ENCODE measurements around the gene SDHAF1. TPM values are rescaled to one million over a fixed set of nuclear protein-coding genes. Genes with fewer than 3 reads are reported as not detected.

SDHAF1 gene
- total RNA-seq, 1 experiment from 2014 or later, result 21.0 TPM

GRCh38 chr19:35990771-35991730, 3.9 kb upstream of the SDHAF1 start:
- Histone ChIP-seq H3K4me3 (replicated peaks in 1 of 2; ENCODE audit: low read depth in 1 of 2, low read length in 2 of 2) (no peak overlapping the region), H3K36me3 (ENCODE audit: control insufficient read depth in 1 of 2, insufficient read depth in 2 of 2, low read length in 2 of 2) (no peaks in the 10 kb centered on the region), H3K79me2 (ENCODE audit: insufficient read depth, low read length) (peaks cover 8% of the 10 kb centered on the region), H3K4me2 (ENCODE audit: low read length) (no peak overlapping the region), H3K4me1 (ENCODE audit: control insufficient read depth in 1 of 2, insufficient read depth in 2 of 2, low read length in 2 of 2) (peaks cover 13 to 31% of the 10 kb centered on the region in 2 experiments; a peak in 3 of 4 replicates), H3K9me2 (ENCODE audit: insufficient read depth) (no peaks in the 10 kb centered on the region), H3K27me3 (ENCODE audit: insufficient read depth, low read length) (no peaks in the 10 kb centered on the region), H4K20me1 (ENCODE audit: insufficient read depth) (no peaks in the 10 kb centered on the region), H3K9me3 (ENCODE audit: control insufficient read depth in 1 of 2, insufficient read depth in 1 of 2, low read depth in 1 of 2, low read length in 2 of 2) (no peaks in the 10 kb centered on the region), H3K9ac (ENCODE audit: low read length) (no peak overlapping the region), H2AFZ (ENCODE audit: low read depth, low read length, poor library complexity, severe bottlenecking) (no peak overlapping the region), H3K27ac (ENCODE audit: low read depth, low read length) (no peak overlapping the region)
- no TSS peak for BruUV-seq (replicated peaks)
- ATAC-seq (no peak), DNase-seq (ENCODE audit: low read depth, low spot score) (no peak)
- CTCF ChIA-PET, result no interaction called here
- intact Hi-C loops (cut with micrococcal nuclease), result no loop called here
- RAD21 ChIA-PET (ENCODE audit: low non-redundant PET in 1 of 2, low total read pairs in 2 of 2, uncharacterized antibody in 2 of 2, unreplicated experiment in 2 of 2), result interaction anchor here in 1 of 2 experiments (0.7 kb wide), 1 partner anchor 1952 kb away, joined by 5 read pairs; no protein-coding TSS in a partner anchor
- POLR2A ChIA-PET, result no interaction called here
- TF ChIP-seq, protein P1, sequence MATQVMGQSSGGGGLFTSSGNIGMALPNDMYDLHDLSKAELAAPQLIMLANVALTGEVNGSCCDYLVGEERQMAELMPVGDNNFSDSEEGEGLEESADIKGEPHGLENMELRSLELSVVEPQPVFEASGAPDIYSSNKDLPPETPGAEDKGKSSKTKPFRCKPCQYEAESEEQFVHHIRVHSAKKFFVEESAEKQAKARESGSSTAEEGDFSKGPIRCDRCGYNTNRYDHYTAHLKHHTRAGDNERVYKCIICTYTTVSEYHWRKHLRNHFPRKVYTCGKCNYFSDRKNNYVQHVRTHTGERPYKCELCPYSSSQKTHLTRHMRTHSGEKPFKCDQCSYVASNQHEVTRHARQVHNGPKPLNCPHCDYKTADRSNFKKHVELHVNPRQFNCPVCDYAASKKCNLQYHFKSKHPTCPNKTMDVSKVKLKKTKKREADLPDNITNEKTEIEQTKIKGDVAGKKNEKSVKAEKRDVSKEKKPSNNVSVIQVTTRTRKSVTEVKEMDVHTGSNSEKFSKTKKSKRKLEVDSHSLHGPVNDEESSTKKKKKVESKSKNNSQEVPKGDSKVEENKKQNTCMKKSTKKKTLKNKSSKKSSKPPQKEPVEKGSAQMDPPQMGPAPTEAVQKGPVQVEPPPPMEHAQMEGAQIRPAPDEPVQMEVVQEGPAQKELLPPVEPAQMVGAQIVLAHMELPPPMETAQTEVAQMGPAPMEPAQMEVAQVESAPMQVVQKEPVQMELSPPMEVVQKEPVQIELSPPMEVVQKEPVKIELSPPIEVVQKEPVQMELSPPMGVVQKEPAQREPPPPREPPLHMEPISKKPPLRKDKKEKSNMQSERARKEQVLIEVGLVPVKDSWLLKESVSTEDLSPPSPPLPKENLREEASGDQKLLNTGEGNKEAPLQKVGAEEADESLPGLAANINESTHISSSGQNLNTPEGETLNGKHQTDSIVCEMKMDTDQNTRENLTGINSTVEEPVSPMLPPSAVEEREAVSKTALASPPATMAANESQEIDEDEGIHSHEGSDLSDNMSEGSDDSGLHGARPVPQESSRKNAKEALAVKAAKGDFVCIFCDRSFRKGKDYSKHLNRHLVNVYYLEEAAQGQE (IDR thresholded peaks at IDR 0.05; ENCODE audit: low read depth), result no peak
- TF ChIP-seq POLR2A (IDR thresholded peaks at IDR 0.05; ENCODE audit: borderline replicate concordance, extremely low read depth, insufficient read depth, insufficient read length) (no peak), ZNF274 (IDR thresholded peaks at IDR 0.05; ENCODE audit: low read depth, low read length) (no peak), RAD21 (IDR thresholded peaks at IDR 0.05; ENCODE audit: low read depth) (no peak), EGR1 (IDR thresholded peaks at IDR 0.05; ENCODE audit: low read depth) (no peak), ELF1 (IDR thresholded peaks at IDR 0.05; ENCODE audit: borderline replicate concordance, low read depth) (no peak), EZH2phosphoT487 (IDR thresholded peaks at IDR 0.05; ENCODE audit: borderline replicate concordance) (no peak), SRF (IDR thresholded peaks at IDR 0.05; ENCODE audit: low read depth) (no peak), CEBPB (IDR thresholded peaks at IDR 0.05; ENCODE audit: low read depth) (no peak), MAX (IDR thresholded peaks at IDR 0.05) (no peak), SIN3A (IDR thresholded peaks at IDR 0.05; ENCODE audit: low read depth) (no peak)
- TF ChIP-seq, protein P2, sequence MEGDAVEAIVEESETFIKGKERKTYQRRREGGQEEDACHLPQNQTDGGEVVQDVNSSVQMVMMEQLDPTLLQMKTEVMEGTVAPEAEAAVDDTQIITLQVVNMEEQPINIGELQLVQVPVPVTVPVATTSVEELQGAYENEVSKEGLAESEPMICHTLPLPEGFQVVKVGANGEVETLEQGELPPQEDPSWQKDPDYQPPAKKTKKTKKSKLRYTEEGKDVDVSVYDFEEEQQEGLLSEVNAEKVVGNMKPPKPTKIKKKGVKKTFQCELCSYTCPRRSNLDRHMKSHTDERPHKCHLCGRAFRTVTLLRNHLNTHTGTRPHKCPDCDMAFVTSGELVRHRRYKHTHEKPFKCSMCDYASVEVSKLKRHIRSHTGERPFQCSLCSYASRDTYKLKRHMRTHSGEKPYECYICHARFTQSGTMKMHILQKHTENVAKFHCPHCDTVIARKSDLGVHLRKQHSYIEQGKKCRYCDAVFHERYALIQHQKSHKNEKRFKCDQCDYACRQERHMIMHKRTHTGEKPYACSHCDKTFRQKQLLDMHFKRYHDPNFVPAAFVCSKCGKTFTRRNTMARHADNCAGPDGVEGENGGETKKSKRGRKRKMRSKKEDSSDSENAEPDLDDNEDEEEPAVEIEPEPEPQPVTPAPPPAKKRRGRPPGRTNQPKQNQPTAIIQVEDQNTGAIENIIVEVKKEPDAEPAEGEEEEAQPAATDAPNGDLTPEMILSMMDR (IDR thresholded peaks at IDR 0.05 in 2 of 3, conservative IDR thresholded peaks at IDR 0.05 in 1 of 3; ENCODE audit: borderline replicate concordance in 1 of 3, insufficient read depth in 1 of 3, low read depth in 2 of 3, low read length in 2 of 3), result no peak
